ENCODE data around the gene SCN1B.

Gene SCN1B

DNA sequence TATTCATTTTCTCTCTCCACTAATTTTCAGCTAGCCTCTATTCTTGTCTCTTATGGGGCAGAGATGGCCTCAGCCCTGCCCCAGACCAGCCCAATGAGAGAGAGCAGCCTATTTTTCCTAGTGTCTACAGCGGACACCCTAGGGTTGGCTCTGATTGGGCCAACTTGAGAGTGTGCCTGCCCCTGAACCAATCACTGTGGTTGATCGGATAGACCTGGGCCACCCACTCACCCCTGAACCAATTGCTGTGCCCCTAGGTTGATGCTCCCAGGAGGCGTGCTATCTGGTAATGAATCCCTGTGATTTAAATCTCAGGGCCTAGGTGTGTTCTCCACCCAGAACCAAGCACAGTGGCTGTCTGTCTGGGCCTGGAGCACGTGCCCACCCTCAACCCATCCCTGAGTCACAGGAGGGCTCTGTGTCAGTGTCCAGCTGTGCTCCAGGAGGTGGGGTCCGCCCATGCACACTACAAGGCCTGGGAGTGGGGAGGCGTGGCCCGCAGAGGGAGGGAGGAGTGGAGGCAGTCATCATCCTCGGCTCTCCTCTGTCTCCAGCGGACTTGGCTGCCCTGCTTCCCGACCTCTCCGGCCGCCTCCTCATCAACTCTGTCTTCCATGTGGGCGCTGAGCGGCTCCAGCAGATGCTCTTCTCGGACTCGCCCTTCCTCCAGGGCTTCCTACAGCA is 14.9 kb upstream of the SCN1B start:
- TF ChIP-seq EZH2phosphoT487 (IDR thresholded peaks at IDR 0.05; ENCODE audit: low read length) (no peak), EZH2 (optimal IDR thresholded peaks at IDR 0.05; ENCODE audit: low read depth, low read length) (no peak)
- TF ChIP-seq, protein P1, sequence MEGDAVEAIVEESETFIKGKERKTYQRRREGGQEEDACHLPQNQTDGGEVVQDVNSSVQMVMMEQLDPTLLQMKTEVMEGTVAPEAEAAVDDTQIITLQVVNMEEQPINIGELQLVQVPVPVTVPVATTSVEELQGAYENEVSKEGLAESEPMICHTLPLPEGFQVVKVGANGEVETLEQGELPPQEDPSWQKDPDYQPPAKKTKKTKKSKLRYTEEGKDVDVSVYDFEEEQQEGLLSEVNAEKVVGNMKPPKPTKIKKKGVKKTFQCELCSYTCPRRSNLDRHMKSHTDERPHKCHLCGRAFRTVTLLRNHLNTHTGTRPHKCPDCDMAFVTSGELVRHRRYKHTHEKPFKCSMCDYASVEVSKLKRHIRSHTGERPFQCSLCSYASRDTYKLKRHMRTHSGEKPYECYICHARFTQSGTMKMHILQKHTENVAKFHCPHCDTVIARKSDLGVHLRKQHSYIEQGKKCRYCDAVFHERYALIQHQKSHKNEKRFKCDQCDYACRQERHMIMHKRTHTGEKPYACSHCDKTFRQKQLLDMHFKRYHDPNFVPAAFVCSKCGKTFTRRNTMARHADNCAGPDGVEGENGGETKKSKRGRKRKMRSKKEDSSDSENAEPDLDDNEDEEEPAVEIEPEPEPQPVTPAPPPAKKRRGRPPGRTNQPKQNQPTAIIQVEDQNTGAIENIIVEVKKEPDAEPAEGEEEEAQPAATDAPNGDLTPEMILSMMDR (IDR thresholded peaks at IDR 0.05; ENCODE audit: low read length): no peak
- no peak overlapping the region for H3K27ac ChIP-seq (ENCODE audit: low read length)
- H2AFZ ChIP-seq (ENCODE audit: low read length): no peak overlapping the region
- no peaks in the 10 kb centered on the region for H3K27me3 ChIP-seq (replicated peaks; ENCODE audit: insufficient read depth, low read length)
- no peaks in the 10 kb centered on the region for H3K9me2 ChIP-seq (replicated peaks; ENCODE audit: insufficient read depth, low read length)
- no peaks in the 10 kb centered on the region for H3K79me2 ChIP-seq (ENCODE audit: low read length)
- H3K4me2 ChIP-seq (ENCODE audit: low read depth, low read length): no peak overlapping the region
- H4K20me1 ChIP-seq (ENCODE audit: insufficient read depth, low read length): no peaks in the 10 kb centered on the region
- no peak overlapping the region for H3K9ac ChIP-seq (ENCODE audit: low read length)
- DNase-seq: no peak
- H3K4me1 ChIP-seq (ENCODE audit: low read length): no peaks in the 10 kb centered on the region
- no peaks in the 10 kb centered on the region for H3F3A ChIP-seq (ENCODE audit: insufficient read depth, low read length)
- no peak overlapping the region for H3K4me3 ChIP-seq (ENCODE audit: low read length)
- H3K9me3 ChIP-seq (replicated peaks; ENCODE audit: insufficient read depth, low read length): no peaks in the 10 kb centered on the region
- H3K36me3 ChIP-seq (replicated peaks; ENCODE audit: insufficient read depth, low read length): no peaks in the 10 kb centered on the region

DNA sequence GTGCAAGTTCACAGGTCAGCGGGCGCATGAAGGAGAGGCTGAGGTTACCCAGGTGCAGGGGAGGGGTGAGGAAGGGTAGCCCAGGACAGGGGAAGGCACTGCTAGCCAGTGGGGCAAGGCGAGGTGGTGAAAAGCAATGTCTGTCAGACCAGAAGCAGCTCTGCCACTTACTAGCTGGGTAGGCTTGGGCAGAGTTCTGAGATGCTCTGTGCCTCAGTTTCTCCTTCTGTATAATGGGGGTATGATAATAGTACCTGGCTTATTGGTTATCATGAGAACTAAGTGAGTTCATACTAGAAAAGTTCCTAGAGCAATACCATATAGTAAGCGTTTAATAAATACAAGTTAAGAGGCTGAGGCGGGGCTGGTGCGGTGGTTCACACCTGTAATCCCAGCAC is 14.3 kb upstream of the SCN1B start:
- Histone ChIP-seq H3K9ac (ENCODE audit: low read length) (no peak overlapping the region), H4K20me1 (ENCODE audit: insufficient read depth, low read length) (no peaks in the 10 kb centered on the region), H3K27me3 (replicated peaks; ENCODE audit: insufficient read depth, low read length) (no peaks in the 10 kb centered on the region)

DNA sequence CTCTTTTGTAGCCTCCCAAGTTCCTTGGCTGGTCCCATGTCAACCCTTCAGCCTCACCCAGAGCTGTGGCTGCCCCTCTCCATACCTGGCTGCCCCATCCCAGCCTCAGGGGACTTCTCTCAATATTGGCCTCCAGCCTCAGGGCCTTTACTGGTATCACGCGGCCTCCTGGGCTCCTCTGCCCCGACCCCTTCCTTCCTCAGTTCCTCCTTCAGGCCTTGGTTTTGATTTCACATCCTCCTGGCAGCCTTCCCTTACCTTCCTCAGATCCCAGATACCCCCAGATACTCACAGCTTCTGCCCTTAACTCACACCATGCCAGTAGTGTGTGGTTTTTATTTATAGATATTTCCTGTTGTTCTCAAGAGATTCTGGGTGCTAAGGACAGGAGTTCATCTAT is 12.8 kb upstream of the SCN1B start:
- Histone ChIP-seq H3K27me3 (replicated peaks; ENCODE audit: insufficient read depth, low read length) (no peaks in the 10 kb centered on the region), H3K79me2 (ENCODE audit: low read length) (no peaks in the 10 kb centered on the region), H3K9me2 (replicated peaks; ENCODE audit: insufficient read depth, low read length) (no peaks in the 10 kb centered on the region), H3K4me2 (ENCODE audit: low read depth, low read length) (no peak overlapping the region), H3K9ac (ENCODE audit: low read length) (no peak overlapping the region), H3K36me3 (replicated peaks; ENCODE audit: insufficient read depth, low read length) (no peaks in the 10 kb centered on the region), H3K9me3 (replicated peaks; ENCODE audit: insufficient read depth, low read length) (no peaks in the 10 kb centered on the region), H2AFZ (ENCODE audit: low read length) (no peak overlapping the region), H3K4me1 (ENCODE audit: low read length) (no peaks in the 10 kb centered on the region), H4K20me1 (ENCODE audit: insufficient read depth, low read length) (no peaks in the 10 kb centered on the region), H3F3A (ENCODE audit: insufficient read depth, low read length) (no peaks in the 10 kb centered on the region), H3K27ac (ENCODE audit: low read length) (no peak overlapping the region), H3K4me3 (ENCODE audit: low read length) (no peak overlapping the region)
- no peak for DNase-seq
- TF ChIP-seq EZH2phosphoT487 (IDR thresholded peaks at IDR 0.05; ENCODE audit: low read length): no peak
- TF ChIP-seq, protein P1 (IDR thresholded peaks at IDR 0.05; ENCODE audit: low read length): no peak

More for the DNA sequence above, 14.3 kb upstream of the SCN1B start:
- TF ChIP-seq EZH2phosphoT487 (IDR thresholded peaks at IDR 0.05; ENCODE audit: low read length) (no peak), EZH2 (optimal IDR thresholded peaks at IDR 0.05; ENCODE audit: low read depth, low read length) (no peak)
- TF ChIP-seq, protein P1 (IDR thresholded peaks at IDR 0.05; ENCODE audit: low read length): no peak
- no peaks in the 10 kb centered on the region for H3K9me2 ChIP-seq (replicated peaks; ENCODE audit: insufficient read depth, low read length)
- no peaks in the 10 kb centered on the region for H3K4me1 ChIP-seq (ENCODE audit: low read length)
- H3K4me2 ChIP-seq (ENCODE audit: low read depth, low read length): no peak overlapping the region
- H3K4me3 ChIP-seq (ENCODE audit: low read length): no peak overlapping the region
- no peaks in the 10 kb centered on the region for H3K9me3 ChIP-seq (replicated peaks; ENCODE audit: insufficient read depth, low read length)
- DNase-seq: no peak
- H3F3A ChIP-seq (ENCODE audit: insufficient read depth, low read length): no peaks in the 10 kb centered on the region
- no peak overlapping the region for H3K27ac ChIP-seq (ENCODE audit: low read length)
- H3K79me2 ChIP-seq (ENCODE audit: low read length): no peaks in the 10 kb centered on the region
- no peak overlapping the region for H2AFZ ChIP-seq (ENCODE audit: low read length)
- no peaks in the 10 kb centered on the region for H3K36me3 ChIP-seq (replicated peaks; ENCODE audit: insufficient read depth, low read length)
